T-helper 9 cell (primary cell): ENCODE results near the gene RPP25L.

Experiments used
- DNase-seq: peaks from one replicate; pipeline ENCODE4 v3.0.0-alpha.2; 2020

Gene RPP25L

GRCh38 chr9:34610434-34611206 is 1.3 kb downstream of the RPP25L start:
- no peak for DNase-seq

GRCh38 chr9:34607331-34607730 is 4.6 kb downstream of the RPP25L start:
- DNase-seq: no peak

DNA sequence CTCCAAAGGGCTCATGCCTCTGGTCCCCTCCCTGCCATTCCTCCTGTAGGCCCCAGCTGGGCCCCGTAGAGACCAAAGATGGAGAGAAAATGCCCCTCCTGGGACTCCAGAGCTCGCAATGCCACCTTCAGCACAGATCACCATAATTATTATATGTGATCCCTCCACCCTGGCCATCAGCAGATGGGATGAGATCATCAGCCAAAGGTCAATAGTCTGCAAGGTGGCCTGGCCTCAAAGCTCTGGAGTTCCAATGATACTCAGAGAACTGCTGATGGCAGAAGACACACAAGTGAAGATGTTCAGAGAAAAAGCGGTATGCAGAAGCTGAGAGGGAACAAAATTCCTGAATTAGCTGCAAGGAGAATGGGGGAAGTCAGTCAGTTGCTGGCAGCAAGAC is 5.0 kb downstream of the RPP25L start:
- no peak for DNase-seq

- no peak for DNase-seq
Observed at GRCh38 chr9:34606190-34606589, 5.7 kb downstream of the RPP25L start.

- peak; percentile 80 for DNase-seq
Observed at GRCh38 chr9:34603610-34604231, 8.2 kb downstream of the RPP25L start.

DNA sequence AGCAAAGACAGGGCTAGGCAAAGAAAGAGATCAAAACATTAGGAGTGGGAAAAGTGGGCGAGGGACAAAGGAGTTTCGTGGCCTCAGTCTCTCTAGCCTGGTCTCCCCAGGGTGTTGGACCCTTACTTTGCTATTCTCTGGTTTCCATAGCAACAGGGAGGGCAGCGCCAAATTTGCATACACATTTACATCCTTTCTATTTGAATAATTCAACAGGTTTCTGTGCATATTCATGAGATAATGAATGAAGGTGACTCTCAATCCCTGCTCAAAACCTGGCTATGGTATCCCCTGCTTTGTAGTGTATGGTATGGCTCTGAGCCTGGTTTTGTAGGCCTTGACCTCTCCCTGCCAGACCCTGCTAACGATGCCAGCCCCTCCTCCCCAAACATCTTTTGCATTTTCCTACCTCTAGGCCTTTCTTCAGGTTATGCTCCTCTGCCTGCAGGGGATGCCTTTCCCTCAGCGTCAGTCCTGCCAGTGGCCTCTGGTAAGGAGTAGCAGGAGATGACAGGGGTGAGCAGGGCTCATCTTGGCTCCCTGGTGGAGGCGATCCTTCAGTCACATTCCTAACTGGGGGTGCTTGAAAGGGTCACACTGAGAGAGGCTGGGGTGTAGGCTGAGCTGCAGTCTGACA is 9.8 kb downstream of the RPP25L start:
- DNase-seq: no peak

- no peak for DNase-seq
Observed at GRCh38 chr9:34600908-34601307, 11.0 kb downstream of the RPP25L start.

- no peak for DNase-seq
Observed at GRCh38 chr9:34599546-34599945, 12.4 kb downstream of the RPP25L start.

DNA sequence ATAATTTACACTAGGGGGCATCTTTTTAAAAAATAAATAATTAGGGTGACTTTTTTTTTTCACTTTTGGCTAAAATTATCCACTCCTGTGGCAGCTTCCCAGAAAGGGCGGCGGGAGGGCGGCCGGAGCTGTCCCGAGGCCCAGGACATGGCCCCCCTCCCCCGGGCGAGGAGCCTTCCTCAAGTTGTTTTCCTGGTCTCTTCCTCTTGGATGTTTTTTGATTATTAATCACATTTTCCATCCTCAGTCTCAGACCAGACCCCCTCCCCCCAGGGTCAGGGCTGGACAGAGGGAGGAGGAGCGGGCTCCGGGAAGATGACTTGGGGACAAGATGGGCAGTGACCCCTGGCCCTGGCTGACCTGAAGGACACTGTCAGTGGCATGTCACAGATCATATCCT is 17.7 kb downstream of the RPP25L start:
- no peak for DNase-seq

DNA sequence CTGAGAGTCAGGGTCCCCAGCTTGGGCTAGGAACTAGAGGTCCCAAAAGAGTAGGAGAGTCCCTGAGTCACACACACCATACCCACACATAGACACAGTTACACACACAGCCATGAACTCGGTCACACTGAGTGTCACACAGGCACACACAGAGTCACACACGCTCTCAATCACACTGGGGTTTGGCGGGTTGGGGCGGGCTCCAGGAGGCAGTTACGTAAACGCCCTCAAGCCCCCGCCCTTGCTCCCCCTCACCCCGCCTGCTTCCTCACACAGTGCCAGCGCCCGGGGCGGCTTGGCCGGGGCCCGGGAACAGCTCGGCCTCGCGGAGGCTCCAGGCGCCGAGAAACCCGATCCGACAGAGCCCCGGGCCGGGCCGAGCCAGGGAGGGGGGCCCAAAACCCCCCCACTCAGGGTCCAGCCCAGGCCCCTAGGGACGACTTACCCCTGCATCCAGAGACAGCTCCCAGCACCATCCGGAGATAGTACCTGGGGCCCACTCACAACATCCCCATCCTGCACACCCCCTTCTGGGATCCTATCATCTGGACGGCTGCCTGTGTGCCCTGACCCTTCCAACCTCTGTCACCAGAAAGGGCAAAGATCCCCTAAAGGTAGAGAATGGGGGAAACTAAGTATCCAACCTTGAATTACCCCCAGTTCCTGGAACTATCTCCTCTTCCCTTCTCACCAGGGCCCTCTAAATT is 18.8 kb downstream of the RPP25L start:
- DNase-seq: no peak

DNA sequence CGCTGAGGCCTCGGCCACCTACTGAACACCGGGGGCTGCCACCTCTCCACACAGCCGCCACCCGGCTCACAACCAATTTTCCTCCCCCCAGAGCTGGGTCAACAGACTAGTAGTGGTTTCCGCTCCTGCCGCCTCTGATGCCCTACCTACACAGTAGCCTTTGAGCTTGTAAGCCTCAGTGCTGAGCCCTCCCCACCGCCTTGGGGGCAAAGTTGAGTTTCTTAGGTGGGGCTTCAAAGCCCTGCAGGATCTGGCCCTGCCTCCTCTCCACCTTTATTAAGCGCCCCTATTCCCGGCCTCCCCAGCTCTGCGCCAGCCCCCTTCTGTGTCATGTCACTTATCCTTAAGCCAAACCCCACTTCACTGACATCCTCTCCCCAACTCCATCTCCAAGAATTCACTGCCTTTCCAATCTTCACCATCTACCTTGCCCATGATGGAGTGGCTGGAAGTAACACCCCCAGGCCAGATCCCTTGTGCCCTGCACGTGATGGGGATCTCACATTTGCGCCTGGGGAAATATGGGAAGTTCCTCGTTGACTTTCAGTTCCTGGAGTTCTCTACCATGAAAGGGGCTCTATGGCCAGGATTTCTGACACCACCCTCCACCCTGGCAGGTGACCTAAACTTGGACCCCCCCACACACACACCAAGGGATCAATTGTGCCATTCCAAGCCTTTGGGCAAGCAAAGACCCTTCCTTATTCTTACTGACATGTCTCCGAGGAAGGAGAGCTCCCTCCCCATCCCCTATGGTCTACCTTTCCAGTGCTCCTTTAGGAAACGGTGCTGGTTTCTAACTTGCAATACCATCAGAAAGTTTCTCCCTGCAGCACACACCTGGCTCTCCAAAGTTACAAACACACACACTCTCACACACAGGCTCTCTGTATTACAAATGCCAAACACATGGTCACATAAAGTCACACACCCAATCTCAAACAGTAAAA is 19.7 kb downstream of the RPP25L start:
- DNase-seq: no peak

DNA sequence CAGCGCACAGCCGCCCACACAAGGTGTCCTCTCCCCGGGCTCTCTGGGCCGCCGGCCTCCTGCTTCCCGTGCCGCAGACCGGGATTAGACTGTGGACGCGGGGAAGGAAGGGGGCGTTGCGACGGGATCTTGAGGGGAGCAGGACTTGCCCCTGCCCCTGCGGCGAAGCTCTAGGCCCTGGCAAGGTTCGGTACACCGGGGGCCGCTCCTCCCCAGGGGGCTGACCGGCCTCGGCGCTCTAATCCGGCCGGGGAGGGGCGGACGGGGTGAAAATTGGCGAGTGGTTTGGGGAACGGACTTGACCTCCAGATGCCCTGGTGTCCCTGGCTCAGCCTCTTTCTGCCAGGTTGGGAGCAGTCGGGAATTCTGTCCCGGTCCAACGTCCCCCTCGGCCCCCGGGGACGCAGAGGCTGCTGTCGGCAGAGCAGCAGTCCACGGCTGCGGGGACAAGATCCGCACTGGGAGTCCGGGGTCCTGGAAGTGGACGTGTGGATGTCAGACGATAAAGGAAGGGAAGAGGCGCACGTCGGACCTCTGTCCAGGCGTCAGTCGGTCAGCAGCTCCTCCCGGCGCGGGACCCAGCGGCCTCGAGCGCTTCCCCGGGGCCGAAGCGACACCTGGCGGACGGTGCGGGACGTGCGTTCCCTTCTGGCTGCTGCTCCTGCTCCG is 20.5 kb downstream of the RPP25L start:
- DNase-seq: peak; percentile 75

DNA sequence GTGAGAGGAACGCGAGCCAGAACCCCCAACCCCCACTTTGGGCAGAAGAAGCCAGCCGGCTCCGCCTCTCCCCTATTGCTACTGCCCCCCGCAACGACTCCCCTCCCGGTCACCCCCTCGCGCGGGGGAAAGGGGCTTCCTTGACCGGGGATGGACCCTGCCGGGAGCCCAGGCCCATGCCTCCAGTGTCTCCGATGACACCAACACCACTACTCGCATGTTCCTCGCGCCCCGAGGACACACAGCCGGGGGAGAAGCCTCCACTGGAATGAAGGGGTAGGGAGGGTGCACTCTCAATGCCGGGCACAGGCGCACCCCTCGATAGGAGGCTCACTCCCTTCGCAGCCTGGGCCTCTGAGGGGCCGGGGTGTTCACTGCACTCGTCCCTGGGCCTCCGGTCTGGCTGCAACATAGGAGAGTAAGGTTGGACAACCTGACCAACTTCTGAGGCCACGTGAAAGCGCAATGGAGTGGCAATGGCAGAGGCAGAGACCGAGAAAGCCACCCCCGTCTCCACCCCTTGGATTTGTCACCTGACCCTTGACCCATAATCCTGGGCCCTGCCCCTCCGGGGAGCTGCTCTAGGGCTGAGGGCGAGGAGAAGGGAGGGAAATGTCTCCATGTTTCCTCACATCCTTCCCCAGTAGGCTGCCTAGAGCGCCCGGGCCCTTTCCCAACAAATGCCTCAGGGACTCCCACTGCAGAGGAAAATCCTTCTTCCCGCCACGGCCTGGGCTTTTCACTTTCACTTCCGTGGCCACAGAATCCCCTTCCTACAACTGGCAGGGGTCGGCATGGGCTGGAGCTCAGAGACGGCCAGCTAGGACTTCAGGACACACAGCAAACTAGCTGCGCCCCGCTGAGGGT is 21.3 kb downstream of the RPP25L start:
- no peak for DNase-seq

- DNase-seq: no peak
Observed at GRCh38 chr9:34589636-34590380, 22.1 kb downstream of the RPP25L start, which contains the start of gene CNTFR. Gene CNTFR, minus strand, starts transcription at chr9:34589724. Its CDS starts 20,743 bp downstream, at chr9:34568981.

GRCh38 chr9:34588671-34589635 is 22.9 kb downstream of the RPP25L start:
- DNase-seq: no peak

GRCh38 chr9:34587271-34587670 is 24.6 kb downstream of the RPP25L start:
- no peak for DNase-seq

GRCh38 chr9:34585946-34586669 is 25.8 kb downstream of the RPP25L start:
- DNase-seq: no peak

DNA sequence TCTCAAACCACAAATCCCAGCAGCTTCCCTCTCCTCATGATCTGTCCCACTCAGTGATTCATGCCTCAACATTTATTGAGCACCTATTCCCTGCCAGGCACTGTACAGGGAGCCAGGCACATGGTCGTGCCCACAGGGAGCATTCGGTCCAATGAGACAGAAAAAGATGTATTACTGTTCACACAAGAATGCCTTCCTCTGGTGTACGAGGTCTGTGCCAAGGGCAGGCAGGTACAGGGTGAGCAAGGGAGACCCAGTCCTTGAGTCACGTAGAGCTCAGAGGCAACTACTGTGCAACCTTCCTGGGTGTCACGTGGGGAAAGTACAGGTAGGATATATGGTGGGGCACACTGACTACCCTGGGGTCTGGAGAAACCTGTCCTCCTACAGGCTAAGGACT is 26.9 kb downstream of the RPP25L start:
- DNase-seq: no peak
